Effector CD8-positive, alpha-beta T cell (primary cell): Measurements from ENCODE around the gene AURKAIP1.
"Not testable (repeated sequence)": the region's sequence is repeated elsewhere in the genome, so short reads cannot be mapped to it uniquely, and the experiment has no call there.

Experiments
- DNase-seq: peaks from one replicate; lab custom pipeline; 2025; lab: John Stamatoyannopoulos, UW
- total RNA-seq, 4 experiments: gene quantifications; one replicate each; lab custom pipeline; 2026; lab: John Stamatoyannopoulos, UW

Gene AURKAIP1
- total RNA-seq: 42.0 to 81.6 (median 54.1) reads per million in 4 experiments

GRCh38 chr1:1374929-1375662 is at the start of gene AURKAIP1:
Gene AURKAIP1 (minus strand): TSS chr1:1375207. CDS start chr1:1374756, 451 bp downstream.
- peak; percentile 90 for DNase-seq

- no peak for DNase-seq
Measured at GRCh38 chr1:1424707-1425106, 49.7 kb upstream of the AURKAIP1 start.

- DNase-seq: no peak
Measured at GRCh38 chr1:1423245-1423597, 48.2 kb upstream of the AURKAIP1 start.

- no peak for DNase-seq
Measured at GRCh38 chr1:1422465-1423244, 47.6 kb upstream of the AURKAIP1 start.

GRCh38 chr1:1421907-1422464 is 47.0 kb upstream of the AURKAIP1 start:
- DNase-seq: no peak

- no peak for DNase-seq
Measured at GRCh38 chr1:1421147-1421906, 46.3 kb upstream of the AURKAIP1 start, which contains the start of gene ANKRD65. Gene ANKRD65 (minus strand): TSS chr1:1421276. CDS start chr1:1421005, 271 bp downstream.

GRCh38 chr1:1420654-1421141 is 45.7 kb upstream of the AURKAIP1 start:
- DNase-seq: no peak

- no peak for DNase-seq
Measured at GRCh38 chr1:1419813-1420653, 45.0 kb upstream of the AURKAIP1 start.

- no peak for DNase-seq
Measured at GRCh38 chr1:1419363-1419812, 44.4 kb upstream of the AURKAIP1 start.

- DNase-seq: no peak
Measured at GRCh38 chr1:1418464-1419362, 43.7 kb upstream of the AURKAIP1 start.

GRCh38 chr1:1417825-1418463 is 42.9 kb upstream of the AURKAIP1 start:
- DNase-seq: not testable (repeated sequence)

- DNase-seq: not testable (repeated sequence)
Measured at GRCh38 chr1:1417396-1417795, 42.4 kb upstream of the AURKAIP1 start.

- DNase-seq: no peak
Measured at GRCh38 chr1:1415751-1416150, 40.7 kb upstream of the AURKAIP1 start.

- not testable (repeated sequence) for DNase-seq
Measured at GRCh38 chr1:1412311-1412902, 37.4 kb upstream of the AURKAIP1 start.

- DNase-seq: no peak
Measured at GRCh38 chr1:1411626-1412025, 36.6 kb upstream of the AURKAIP1 start.

GRCh38 chr1:1410238-1410637 is 35.2 kb upstream of the AURKAIP1 start:
- not testable (repeated sequence) for DNase-seq

- no peak for DNase-seq
Measured at GRCh38 chr1:1407636-1408318, 32.8 kb upstream of the AURKAIP1 start.
